Measurements from ENCODE around the gene ARID5B. TPM values are rescaled to one million over a fixed set of nuclear protein-coding genes. Genes with fewer than 3 reads are reported as not detected.

ARID5B gene
- total and polyA plus RNA-seq, 2 experiments from 2014 or later = 1.3 to 1.6 TPM

GRCh38 chr10:62050346-62050892, 148.9 kb downstream of the ARID5B start:
- Histone ChIP-seq H3K4me1 (ENCODE audit: insufficient read depth) (peaks cover 50% of the 10 kb centered on the region), H4K20me1 (replicated peaks; ENCODE audit: insufficient read depth) (no peaks in the 10 kb centered on the region), H3K36me3 (ENCODE audit: insufficient read depth) (no peaks in the 10 kb centered on the region), H3K9me2 (ENCODE audit: insufficient read depth) (peaks cover 16% of the 10 kb centered on the region), H2AFZ (no peak overlapping the region), H3K4me3 (no peak overlapping the region), H3K27me3 (ENCODE audit: insufficient read depth) (no peaks in the 10 kb centered on the region), H3K4me2 (peak overlapping the region; percentile 65; the same call in 1 of the 2 replicates), H3K79me2 (replicated peaks; ENCODE audit: insufficient read depth) (no peaks in the 10 kb centered on the region), H3K27ac (ENCODE audit: low read depth) (no peak overlapping the region; the same call in 1 of the 2 replicates), H3F3A (replicated peaks; ENCODE audit: low read depth) (no peaks in the 10 kb centered on the region)
- Mint-ChIP-seq H3K36me3 (ENCODE audit: low read depth) (no peaks in the 10 kb centered on the region), H3K9me3 (no peaks in the 10 kb centered on the region), H3K4me1 (peaks cover 57% of the 10 kb centered on the region), H3K27ac (no peak overlapping the region), H3K4me3 (no peak overlapping the region), H3K27me3 (ENCODE audit: insufficient read depth, low read depth, poor library complexity) (peaks cover 6% of the 10 kb centered on the region)
- ATAC-seq = no peak
- TF ChIP-seq, protein P1, sequence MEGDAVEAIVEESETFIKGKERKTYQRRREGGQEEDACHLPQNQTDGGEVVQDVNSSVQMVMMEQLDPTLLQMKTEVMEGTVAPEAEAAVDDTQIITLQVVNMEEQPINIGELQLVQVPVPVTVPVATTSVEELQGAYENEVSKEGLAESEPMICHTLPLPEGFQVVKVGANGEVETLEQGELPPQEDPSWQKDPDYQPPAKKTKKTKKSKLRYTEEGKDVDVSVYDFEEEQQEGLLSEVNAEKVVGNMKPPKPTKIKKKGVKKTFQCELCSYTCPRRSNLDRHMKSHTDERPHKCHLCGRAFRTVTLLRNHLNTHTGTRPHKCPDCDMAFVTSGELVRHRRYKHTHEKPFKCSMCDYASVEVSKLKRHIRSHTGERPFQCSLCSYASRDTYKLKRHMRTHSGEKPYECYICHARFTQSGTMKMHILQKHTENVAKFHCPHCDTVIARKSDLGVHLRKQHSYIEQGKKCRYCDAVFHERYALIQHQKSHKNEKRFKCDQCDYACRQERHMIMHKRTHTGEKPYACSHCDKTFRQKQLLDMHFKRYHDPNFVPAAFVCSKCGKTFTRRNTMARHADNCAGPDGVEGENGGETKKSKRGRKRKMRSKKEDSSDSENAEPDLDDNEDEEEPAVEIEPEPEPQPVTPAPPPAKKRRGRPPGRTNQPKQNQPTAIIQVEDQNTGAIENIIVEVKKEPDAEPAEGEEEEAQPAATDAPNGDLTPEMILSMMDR (conservative IDR thresholded peaks at IDR 0.05; ENCODE audit: low read depth in 2 of 2) = no peak
- TF ChIP-seq STAT1 (IDR thresholded peaks at IDR 0.05; ENCODE audit: unreplicated experiment) (no peak), ZNF331 (CRISPR knock-in tag; IDR thresholded peaks at IDR 0.05; ENCODE audit: low read depth) (no peak), EZH2phosphoT487 (IDR thresholded peaks at IDR 0.05; ENCODE audit: unreplicated experiment) (no peak)
- TF ChIP-seq, protein P2, sequence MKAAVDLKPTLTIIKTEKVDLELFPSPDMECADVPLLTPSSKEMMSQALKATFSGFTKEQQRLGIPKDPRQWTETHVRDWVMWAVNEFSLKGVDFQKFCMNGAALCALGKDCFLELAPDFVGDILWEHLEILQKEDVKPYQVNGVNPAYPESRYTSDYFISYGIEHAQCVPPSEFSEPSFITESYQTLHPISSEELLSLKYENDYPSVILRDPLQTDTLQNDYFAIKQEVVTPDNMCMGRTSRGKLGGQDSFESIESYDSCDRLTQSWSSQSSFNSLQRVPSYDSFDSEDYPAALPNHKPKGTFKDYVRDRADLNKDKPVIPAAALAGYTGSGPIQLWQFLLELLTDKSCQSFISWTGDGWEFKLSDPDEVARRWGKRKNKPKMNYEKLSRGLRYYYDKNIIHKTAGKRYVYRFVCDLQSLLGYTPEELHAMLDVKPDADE (IDR thresholded peaks at IDR 0.05) = no peak
- DNase-seq (ENCODE audit: low spot score) = no peak

DNA sequence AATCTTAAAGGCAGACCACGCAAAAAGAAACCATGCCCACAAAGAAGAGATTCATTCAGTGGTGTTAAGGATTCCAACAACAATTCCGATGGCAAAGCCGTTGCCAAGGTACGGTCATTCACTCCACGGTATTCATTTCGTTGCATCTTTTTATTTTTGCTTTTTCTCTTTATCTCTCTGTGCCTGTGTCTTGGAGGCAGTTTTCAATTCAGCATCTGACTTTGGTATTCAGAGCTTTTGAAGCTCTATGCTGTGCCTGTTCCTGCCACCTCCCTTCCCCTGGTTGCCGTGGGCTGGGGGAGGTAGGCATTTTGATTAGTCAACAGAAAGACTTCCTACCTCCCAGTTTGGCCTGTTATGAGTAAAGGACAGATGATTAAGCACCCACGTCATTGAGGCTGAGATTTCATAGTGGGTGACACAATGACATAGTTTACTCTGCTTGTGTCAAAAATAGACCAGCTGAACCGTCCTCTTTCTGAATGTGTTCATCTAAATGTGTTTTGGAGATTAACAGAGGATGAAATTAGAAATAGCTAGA, 149.5 kb downstream of the ARID5B start:
- Mint-ChIP-seq H3K27me3 (ENCODE audit: insufficient read depth, low read depth, poor library complexity) (peaks cover 7% of the 10 kb centered on the region), H3K27ac (no peak overlapping the region), H3K4me1 (peaks cover 54% of the 10 kb centered on the region), H3K9me3 (no peaks in the 10 kb centered on the region), H3K4me3 (no peak overlapping the region), H3K36me3 (ENCODE audit: low read depth) (no peaks in the 10 kb centered on the region)
- no peak for ATAC-seq
- H3K9me2 ChIP-seq (ENCODE audit: insufficient read depth) = peaks cover 16% of the 10 kb centered on the region
- no peaks in the 10 kb centered on the region for H3K36me3 ChIP-seq (ENCODE audit: insufficient read depth)
- H3K27ac ChIP-seq (ENCODE audit: low read depth) = no peak overlapping the region; the same call in 1 of the 2 replicates
- H2AFZ ChIP-seq = no peak overlapping the region
- H3K27me3 ChIP-seq (ENCODE audit: insufficient read depth) = no peaks in the 10 kb centered on the region
- peak; percentile 37 for DNase-seq (ENCODE audit: low spot score)
- H3K4me3 ChIP-seq = no peak overlapping the region
- H3K4me2 ChIP-seq = peak overlapping the region; percentile 65
- H3F3A ChIP-seq (replicated peaks; ENCODE audit: low read depth) = no peaks in the 10 kb centered on the region
- peaks cover 45% of the 10 kb centered on the region for H3K4me1 ChIP-seq (ENCODE audit: insufficient read depth)
- H4K20me1 ChIP-seq (replicated peaks; ENCODE audit: insufficient read depth) = no peaks in the 10 kb centered on the region
- no peaks in the 10 kb centered on the region for H3K79me2 ChIP-seq (replicated peaks; ENCODE audit: insufficient read depth)
- no peak for TF ChIP-seq EZH2 (IDR thresholded peaks at IDR 0.05; ENCODE audit: low read depth, unreplicated experiment)
- no peak for TF ChIP-seq ZNF331 (CRISPR knock-in tag; IDR thresholded peaks at IDR 0.05; ENCODE audit: low read depth)
- no peak for TF ChIP-seq ZNF114 (CRISPR knock-in tag; IDR thresholded peaks at IDR 0.05)
- TF ChIP-seq CREB1 (CRISPR knock-in tag; IDR thresholded peaks at IDR 0.05; ENCODE audit: low read depth) = no peak
- no peak for TF ChIP-seq EZH2phosphoT487 (IDR thresholded peaks at IDR 0.05; ENCODE audit: unreplicated experiment)
- TF ChIP-seq STAT1 (IDR thresholded peaks at IDR 0.05; ENCODE audit: unreplicated experiment) = no peak
- TF ChIP-seq, protein P2 (IDR thresholded peaks at IDR 0.05) = no peak
- no peak for TF ChIP-seq JUNB (IDR thresholded peaks at IDR 0.05; ENCODE audit: unreplicated experiment)
- no peak for TF ChIP-seq NANOG (IDR thresholded peaks at IDR 0.05; ENCODE audit: borderline replicate concordance)
- no peak for TF ChIP-seq POLR2AphosphoS5 (IDR thresholded peaks at IDR 0.05; ENCODE audit: low read depth)

Measured in GM23338 (cell line).